HTERT RPE-1 (cell line): ENCODE data around the gene DDX10.
"Not testable (repeated sequence)": the region's sequence is repeated elsewhere in the genome, so short reads cannot be mapped to it uniquely, and the experiment has no call there.

Experiments
- in situ Hi-C: fragments of 300-500 bp; cut with MboI; formaldehyde crosslinking; loops from 4 replicates; pipeline ENCODE4 v1.14.3; 2020; ENCODE audit warnings: low sequenced_read_pairs

The DDX10 gene

DNA sequence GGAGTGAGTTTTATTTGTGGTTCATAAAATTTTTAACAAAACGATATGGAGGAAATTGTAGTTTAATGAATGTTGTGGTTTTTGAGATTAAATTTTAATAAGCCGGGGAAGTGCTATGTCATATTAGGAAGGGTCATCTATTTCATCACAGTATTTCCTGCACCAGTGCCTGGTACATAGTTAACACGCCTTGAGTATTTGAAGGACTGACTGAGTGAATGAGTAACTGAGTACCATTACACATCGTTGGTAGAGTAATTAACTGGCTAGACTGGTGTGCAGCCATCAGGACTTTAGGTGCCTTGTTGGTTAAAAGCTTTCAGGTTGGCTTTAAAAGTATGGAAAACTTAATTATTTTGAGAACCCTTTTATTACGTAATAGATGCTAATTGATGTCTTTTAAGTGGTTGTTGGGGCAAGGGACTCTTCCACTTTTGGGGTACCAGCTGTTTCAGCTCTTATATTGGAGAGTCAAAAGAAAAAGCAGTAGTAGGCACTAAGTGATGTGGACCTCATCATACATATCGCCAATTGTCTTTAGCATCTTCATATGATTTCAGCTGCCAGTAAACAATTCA is 101.8 kb downstream of the DDX10 start:
- in situ Hi-C loops: no loop called here

GRCh38 chr11:108768370-108768769 is 103.5 kb downstream of the DDX10 start:
- in situ Hi-C loops: no loop called here

DNA sequence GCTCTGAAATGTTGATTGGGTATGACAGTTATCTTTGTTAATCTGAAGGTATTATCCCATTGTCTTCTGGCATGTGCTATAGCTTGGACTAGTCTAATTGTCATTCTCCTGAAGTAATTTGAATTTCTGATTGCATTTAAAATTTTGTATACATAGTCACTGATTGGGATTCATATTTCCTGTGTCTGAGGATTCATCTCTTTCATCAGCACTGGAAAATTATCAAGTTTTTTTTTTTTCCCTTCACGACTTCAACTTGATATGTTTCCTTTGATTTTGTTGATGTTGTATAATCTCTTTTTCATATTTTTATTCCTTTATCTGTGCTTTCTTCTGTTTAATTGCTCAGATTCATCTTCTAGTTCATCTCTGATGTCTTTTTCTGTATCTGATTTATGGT is 104.1 kb downstream of the DDX10 start:
- in situ Hi-C loops: no loop called here

- in situ Hi-C loops: no loop called here
Observed at GRCh38 chr11:108774037-108774730, 109.3 kb downstream of the DDX10 start.

DNA sequence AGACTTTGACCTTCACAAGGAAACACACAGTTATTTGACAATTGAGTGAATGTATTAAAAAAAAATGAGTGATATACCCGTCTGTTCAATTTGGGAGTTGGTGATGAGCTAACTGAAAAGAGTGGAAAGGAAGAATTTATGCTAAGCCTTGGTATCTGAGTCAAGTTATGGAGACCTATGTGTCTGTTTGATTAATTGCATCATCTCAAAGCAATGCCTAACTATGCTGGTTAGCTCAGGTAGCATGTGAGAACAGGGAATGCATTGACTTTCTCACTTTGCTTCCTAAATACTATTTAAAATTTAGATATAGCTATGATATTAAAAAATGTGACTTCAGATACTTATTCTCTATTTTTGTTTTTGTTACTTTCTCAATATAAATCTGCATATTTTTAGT is 110.5 kb downstream of the DDX10 start:
- in situ Hi-C loops: no loop called here

- in situ Hi-C loops: not testable (repeated sequence)
Observed at GRCh38 chr11:108779147-108779546, 114.3 kb downstream of the DDX10 start.

GRCh38 chr11:108780119-108780518 is 115.2 kb downstream of the DDX10 start:
- in situ Hi-C loops: no loop called here

DNA sequence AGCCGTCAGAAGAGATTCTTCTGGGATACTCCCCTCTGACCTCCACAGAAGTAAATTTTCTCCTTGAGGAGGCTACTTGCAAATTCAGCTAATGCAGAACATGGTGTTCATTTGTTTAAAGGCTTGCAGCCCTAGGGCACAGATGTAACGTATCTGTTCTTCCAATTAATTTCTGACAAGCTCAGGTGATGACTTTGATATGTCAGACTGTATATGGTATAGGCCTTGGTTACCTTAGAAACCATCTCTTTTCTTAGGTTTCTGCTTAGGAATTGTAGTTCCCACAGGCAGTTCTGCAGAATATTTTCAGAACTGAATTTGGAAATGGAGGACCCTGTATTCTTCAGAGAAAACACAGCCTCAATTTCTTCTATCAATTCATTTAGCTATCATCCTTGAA is 117.1 kb downstream of the DDX10 start:
- in situ Hi-C loops: no loop called here

- in situ Hi-C loops: no loop called here
Observed at GRCh38 chr11:108786281-108786990, 121.6 kb downstream of the DDX10 start.

DNA sequence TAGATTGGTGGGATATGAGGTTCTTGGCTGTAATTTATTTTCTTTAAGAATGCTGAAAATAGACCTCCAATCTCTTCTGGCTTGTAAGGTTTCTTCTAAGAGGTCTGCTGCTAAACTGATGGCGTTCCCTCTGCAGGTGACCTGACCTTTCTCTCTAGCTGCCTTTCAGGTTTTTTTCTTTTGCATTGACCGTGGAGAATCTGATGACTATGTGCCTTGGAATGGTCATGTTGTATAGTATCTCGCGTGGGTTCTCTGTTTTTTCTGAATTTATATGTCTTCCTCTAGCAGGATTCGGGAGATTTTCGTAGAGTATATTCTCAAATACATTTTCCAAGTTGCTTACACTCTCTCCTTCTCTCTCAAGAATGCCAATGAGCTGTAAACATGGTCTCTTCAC is 122.2 kb downstream of the DDX10 start:
- in situ Hi-C loops: no loop called here

GRCh38 chr11:108788565-108789199 is 123.8 kb downstream of the DDX10 start:
- in situ Hi-C loops: no loop called here

DNA sequence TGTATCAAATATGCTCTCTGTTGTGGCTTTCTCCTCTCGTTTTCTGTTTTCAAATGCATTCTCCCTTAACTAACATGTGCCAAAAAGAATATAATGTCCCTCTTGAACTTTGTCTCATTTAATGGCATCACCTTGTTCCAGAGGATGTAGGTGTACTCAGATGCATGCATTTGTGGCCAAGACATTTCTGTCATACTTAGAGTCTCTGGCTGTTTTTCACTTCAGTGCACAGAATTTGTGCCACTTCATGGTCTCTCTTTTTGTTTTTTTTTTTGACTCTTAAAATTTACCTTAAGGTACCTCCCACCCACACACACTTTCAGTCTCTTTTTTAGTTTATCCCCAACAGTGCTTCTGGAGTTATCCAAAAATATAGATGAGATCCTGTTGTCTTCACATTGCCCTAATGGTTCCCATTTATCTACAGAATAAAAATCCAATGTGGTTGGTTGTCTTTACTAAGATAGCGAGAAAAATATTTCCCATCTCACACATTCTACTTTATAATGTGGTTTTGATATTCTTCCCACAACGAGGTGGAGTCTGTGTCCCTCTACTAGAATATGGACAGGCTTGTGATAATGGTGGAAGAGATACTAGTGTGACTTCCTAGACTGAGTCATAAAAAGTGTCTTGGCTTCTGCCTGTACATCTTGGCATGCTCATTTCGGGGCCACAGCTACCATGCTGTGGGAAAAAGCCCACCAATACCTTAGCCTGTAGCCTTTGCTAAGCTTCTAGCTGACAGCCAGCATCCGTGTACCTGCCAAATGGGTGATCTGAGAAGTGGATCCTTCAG is 125.8 kb downstream of the DDX10 start:
- in situ Hi-C loops: no loop called here

DNA sequence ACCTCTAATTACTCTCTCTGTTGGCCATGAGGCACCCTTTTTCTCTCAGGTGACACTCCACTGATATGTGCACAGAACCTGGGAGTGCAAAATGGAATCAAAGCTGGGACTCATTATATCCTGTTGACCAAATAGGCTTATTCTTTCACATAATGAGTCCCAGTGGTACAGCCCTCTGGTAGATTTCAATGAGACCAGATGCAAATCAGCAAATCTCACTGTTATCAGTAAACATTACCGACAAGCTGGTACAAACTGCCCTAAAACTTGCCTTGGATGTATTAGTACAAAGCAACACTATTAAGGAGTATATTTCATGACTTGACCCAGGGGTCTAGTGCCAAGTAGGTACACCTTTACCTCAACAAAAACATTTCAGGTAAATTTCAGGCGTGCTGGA is 128.3 kb downstream of the DDX10 start:
- in situ Hi-C loops: no loop called here

- in situ Hi-C loops: no loop called here
Observed at GRCh38 chr11:108793611-108794010, 128.7 kb downstream of the DDX10 start.

DNA sequence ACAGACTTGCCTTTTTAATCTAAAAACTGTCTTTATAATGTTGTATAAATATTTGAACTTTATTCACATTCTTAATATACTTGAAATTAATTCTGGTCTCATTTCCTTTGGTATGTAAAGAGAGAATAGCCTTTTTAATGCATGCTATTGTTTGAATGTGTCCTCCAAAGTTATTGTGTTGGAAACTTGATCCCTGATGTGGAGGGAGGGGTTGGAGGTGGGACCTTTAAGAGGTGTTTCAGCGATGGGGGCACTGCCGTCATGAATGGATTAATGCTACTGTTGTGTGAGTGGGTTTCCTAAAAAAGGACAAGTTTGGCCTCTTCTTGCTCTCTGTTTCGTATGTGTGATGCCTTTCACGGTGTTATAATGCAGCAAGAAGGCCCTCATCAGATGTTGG is 131.7 kb downstream of the DDX10 start:
- in situ Hi-C loops: no loop called here

- in situ Hi-C loops: no loop called here
Observed at GRCh38 chr11:108797578-108798100, 132.8 kb downstream of the DDX10 start.

- in situ Hi-C loops: no loop called here
Observed at GRCh38 chr11:108802492-108802891, 137.6 kb downstream of the DDX10 start.

GRCh38 chr11:108803776-108804175 is 138.9 kb downstream of the DDX10 start:
- in situ Hi-C loops: no loop called here

DNA sequence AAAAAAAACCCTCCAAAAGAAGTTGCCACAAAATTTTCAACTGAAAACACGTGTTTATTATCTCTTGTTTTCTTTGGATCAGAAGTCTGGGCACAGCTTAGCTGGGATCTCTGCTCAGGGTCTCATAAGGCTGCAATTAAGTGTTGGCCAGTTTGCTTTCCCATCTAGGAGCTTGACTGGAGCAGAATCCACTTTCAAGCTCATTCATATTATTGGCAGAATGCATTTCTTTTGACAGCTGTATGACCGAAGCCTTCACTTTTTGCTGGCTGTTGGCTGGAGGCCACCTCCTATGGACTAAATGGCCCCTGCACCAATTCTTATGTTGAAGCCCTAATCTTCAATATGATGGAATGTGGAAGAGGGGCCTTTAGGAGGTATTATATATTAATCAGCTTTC is 139.6 kb downstream of the DDX10 start:
- in situ Hi-C loops: no loop called here

DNA sequence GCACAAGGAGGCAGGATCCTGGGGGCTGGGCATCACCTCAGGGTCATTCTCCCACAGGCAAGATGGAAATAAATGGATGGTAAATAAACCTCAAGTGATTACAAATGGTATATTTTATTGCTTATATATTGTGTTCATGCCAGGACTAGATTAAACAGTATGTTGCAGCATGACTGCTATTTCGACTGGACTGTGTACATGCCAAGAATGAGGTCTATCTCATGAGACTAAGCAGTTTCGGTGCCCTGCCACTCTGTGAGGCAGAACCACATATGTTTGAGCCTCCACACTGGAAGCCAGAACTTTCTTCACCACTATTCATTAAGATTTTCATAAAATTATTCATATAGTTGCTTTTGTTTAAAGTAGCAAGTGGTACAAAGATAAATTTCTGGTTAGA is 140.2 kb downstream of the DDX10 start:
- in situ Hi-C loops: no loop called here

- in situ Hi-C loops: no loop called here
Observed at GRCh38 chr11:108807262-108807661, 142.4 kb downstream of the DDX10 start.
